ENCODE measurements around the gene CKS1B. TPM values are rescaled to one million over a fixed set of nuclear protein-coding genes. Genes with fewer than 3 reads are reported as not detected.

Gene CKS1B
- total and polyA plus RNA-seq, 2 donors (not counting 1 experiment from before 2014, with no cell fraction given) = 16.8 to 33.0 TPM

DNA sequence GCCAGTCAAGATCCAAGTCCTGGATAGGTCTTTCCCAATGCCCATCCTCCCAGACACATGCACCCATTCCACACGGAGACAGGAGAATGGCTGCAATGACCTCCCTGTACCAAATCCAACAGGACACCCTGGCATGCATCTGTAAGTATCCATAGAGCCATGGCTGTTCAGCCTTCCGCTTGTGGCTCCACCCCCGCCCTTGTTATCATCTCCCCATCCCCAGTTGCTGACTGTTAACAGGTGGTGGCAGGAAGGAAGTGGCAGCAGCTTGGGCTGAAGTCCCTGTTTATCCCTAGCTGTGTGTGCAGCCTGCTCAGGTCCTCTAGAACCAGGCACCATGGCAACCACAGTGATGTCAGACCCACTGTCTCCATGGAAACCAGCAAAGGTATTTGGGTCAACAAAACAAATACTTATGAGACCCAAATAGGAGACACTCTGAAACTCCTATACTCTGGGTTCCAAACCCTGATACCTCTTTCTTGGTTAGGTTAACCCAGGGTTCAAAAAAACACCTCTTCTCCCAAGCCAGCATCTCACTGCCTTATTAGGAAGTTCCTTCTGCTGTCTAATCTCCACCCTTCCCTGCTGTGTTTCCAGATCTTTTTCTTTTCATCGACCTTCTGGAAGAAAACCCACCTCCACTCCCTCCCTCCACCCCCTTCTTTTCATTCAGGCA is 19.3 kb upstream of the CKS1B start:
- ChIA-PET POLR2A (interaction anchor here (0.8 to 3.4 kb wide), 9 partner anchors 9 to 108 kb away, joined by 3 to 26 read pairs (median 4); partner anchors contain the start of genes CKS1B, EFNA4, PMVK and SHC1), CTCF (interaction anchor here (0.6 to 6.1 kb wide), 24 partner anchors 12 to 395 kb away, joined by 3 to 46 read pairs (median 6); partner anchors contain the start of genes ADAM15, EFNA4, FLAD1 and PMVK)
- 0% methylated on average over 3 of the region's 4 CpGs for WGBS (ENCODE audit: insufficient coverage)
- intact Hi-C loops (cut with micrococcal nuclease) = loop anchor here (1.0 to 5.0 kb wide), 6 partner anchors 11 to 348 kb away; partner anchors contain the start of genes ADAR, CKS1B and EFNA4
- Histone ChIP-seq H3K27me3 (replicated peaks in 1 of 4; ENCODE audit: control extremely low read depth in 1 of 4, control insufficient read depth in 3 of 4, insufficient read depth in 4 of 4, low read length in 3 of 4) (no peaks in the 10 kb centered on the region), H3K4me1 (ENCODE audit: control insufficient read depth in 2 of 2, insufficient read depth in 2 of 2, low read length in 2 of 2) (peaks cover 52 to 67% of the 10 kb centered on the region in 2 donors), H4K20me1 (ENCODE audit: control insufficient read depth, insufficient read depth, low read length, poor library complexity, severe bottlenecking) (peaks cover 68% of the 10 kb centered on the region), H3K79me2 (ENCODE audit: control insufficient read depth, insufficient read depth, low read length) (peaks cover 93% of the 10 kb centered on the region), H3K4me2 (replicated peaks; ENCODE audit: low read depth, low read length, poor library complexity, severe bottlenecking) (peak overlapping the region; percentile 85), H2AFZ (ENCODE audit: insufficient read depth, low read depth, low read length, poor library complexity, severe bottlenecking) (peak overlapping the region; percentile 63), H3K27ac (ENCODE audit: low read length in 2 of 2) (peak overlapping the region; percentile 99), H3K9me3 (ENCODE audit: control extremely low read depth in 1 of 3, control insufficient read depth in 2 of 3, insufficient read depth in 1 of 3, low read length in 2 of 3) (no peaks in the 10 kb centered on the region), H3K9ac (ENCODE audit: low read length) (peak overlapping the region; percentile 97), H3K36me3 (replicated peaks in 1 of 2; ENCODE audit: control extremely low read depth in 1 of 2, control insufficient read depth in 1 of 2, extremely low read depth in 1 of 2, insufficient read depth in 2 of 2, low read length in 1 of 2) (peaks cover 2 to 41% of the 10 kb centered on the region in 2 experiments), H3K4me3 (ENCODE audit: control extremely low read depth in 1 of 5, extremely low read depth in 1 of 5, insufficient read depth in 1 of 5, low read depth in 2 of 5, low read length in 4 of 5) (peak overlapping the region; percentile 71 to 97 (median 83))
- H3K4me1 Mint-ChIP-seq = peaks cover 71% of the 10 kb centered on the region
- TF ChIP-seq EZH2 (IDR thresholded peaks at IDR 0.05; ENCODE audit: borderline replicate concordance, insufficient read depth, low read depth, low read length, poor library complexity, severe bottlenecking) (no peak), CTCF (IDR thresholded peaks at IDR 0.05) (no peak)
- DNase-seq = peak; percentile 94
- peak overlapping the region; percentile 92 for H3K4me3 Mint-ChIP-seq
- no peaks in the 10 kb centered on the region for H3K9me3 Mint-ChIP-seq (ENCODE audit: insufficient read depth)
- H3K27ac Mint-ChIP-seq = peak overlapping the region; percentile 96
- H3K27me3 Mint-ChIP-seq = no peaks in the 10 kb centered on the region
- ATAC-seq (ENCODE audit: low read depth) = peak; percentile 77

All from B cell (primary cell).